Activated effector memory CD4-positive, alpha-beta T cell treated with anti-CD3 and anti-CD28 coated beads, Interleukin-2, amount 50 U/mL, for 16 hours (primary cell): ENCODE results near the gene KLHL29.

Experiments
- DNase-seq: peaks from one replicate; pipeline ENCODE4 v3.0.0-alpha.2; 2020

The KLHL29 gene

DNA sequence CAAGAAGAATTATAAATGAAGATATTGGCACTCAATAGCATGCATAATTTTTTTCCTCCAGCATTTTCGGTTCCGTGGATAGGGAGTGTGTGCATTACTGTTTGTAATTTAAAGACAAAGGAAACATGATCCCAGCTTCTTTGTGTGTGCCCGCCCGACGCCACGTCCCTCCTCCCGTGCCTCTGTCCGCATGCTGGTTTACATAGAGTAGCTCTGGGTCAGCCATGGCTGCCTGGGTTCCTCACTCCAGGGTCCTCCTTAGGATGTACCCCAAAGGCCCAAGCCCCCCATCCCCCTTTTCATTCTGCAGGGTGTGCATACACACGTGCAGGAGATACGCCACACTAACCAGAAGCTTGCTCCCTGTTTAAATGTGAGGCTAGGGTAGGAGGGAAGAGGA is 214.7 kb downstream of the KLHL29 start:
- DNase-seq = no peak

DNA sequence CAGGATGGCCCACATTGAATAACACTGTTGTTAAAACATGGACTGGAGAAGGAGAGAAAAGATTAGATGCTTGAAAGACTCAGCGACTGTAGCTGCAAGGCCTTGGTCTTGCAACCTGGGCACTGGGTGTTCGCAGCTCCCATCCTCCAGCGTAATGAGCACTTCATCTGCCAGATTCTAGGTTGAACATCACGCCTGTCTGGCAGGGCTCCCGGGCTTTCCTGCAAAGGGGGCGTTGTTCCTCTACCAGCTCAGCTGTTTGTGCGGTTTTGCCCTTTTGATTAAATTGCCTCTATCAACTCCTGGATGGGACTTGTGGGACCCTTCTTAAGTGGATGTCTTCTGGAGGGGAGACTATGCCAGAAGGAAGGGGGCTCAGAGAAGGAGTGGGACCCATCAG is 215.4 kb downstream of the KLHL29 start:
- no peak for DNase-seq

DNA sequence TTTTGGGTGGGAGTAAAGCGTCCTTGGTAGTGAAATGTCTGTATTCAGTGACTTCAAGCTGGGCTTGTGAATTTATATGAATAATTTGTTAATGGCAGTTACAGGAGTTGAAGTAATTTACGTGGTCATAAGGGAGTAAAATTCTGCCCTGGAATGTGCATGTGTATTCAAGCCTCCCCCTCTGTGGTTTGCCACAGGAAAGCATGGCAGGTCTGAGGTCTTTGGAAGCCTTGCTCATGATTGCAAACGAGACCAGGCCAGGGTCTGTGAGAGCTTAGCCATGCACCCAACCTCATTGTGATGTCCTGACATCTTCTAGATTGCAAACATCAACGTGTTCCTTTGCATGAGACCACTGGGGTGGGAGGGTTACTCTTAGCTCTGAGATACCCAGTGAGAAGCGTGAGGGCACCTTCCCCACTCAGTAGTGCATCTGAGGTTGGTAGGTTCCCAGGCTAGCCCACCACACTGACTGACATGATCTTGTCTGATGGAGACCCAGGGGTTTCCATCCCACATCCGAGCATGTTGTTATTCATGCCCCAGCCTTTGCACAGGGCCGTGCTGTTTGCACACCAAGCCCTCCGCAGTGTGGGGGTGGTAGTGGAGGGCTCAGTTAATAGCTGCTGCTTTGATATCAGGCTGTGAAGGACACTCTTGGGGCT is 216.5 kb downstream of the KLHL29 start:
- no peak for DNase-seq

DNA sequence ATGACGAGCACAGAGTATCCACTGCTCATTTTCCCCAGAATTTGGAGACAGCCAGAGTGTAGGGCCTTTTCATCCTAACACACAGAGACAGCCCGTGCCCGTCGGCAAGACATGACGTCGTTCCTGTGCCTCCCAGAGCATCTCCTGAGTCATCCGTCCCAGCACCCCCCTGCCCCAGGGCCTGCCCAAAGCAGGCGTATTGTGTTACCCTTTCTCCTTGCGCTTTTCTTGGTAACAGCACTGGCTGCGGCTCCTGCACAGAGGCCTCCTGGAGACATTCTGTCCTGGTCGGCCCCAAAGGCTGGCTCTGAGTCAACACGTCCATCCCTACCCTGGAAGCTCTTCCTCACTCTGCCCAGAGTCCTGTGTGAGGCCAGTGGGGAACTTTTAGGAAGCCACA is 217.1 kb downstream of the KLHL29 start:
- no peak for DNase-seq

DNA sequence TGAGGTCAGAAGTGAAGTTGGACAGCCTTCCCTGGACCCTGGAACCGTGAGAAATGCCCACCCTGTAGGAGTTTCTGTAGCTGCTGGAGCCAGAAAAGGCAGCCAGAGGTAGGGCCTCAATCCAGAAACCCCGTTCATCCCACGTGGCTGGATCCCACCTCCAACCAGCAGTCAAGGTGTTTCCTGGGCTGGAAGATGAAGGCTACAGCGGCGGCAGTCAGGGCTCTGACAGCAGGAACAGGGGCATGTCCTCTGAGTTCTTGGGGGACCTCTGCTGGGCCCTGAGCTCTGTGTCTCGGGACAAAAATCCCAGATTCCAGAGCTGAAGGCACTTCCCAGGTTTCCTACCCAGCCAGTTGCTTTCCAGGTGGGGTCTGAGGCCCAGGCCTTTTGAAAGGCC is 218.2 kb downstream of the KLHL29 start:
- DNase-seq = no peak

DNA sequence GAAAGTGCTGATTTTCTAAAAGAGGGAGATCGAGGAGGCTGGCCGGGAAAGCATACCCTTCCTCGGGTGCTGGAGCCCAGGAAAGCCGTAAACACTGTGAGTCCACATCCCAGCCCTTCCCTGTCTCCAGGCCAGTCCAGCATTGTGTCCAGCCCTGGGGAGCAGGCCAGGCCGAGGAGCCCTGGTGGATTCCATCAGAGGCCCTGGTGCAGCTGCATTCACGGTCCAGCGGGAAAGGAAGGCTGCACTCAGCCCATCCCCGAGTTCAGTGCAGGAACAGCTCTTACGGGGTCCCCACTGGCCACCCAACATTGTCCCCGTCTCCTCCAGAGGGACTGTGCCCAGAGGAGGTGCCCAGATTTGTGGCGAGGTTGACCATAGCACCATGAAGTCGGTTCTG is 218.6 kb downstream of the KLHL29 start:
- DNase-seq = no peak

- no peak for DNase-seq
These were observed 219.8 kb downstream of the KLHL29 start for GRCh38 chr2:23604731-23605130.

- no peak for DNase-seq
These were observed 220.3 kb downstream of the KLHL29 start for GRCh38 chr2:23605236-23605635.

GRCh38 chr2:23606196-23606595 is 221.2 kb downstream of the KLHL29 start:
- no peak for DNase-seq

DNA sequence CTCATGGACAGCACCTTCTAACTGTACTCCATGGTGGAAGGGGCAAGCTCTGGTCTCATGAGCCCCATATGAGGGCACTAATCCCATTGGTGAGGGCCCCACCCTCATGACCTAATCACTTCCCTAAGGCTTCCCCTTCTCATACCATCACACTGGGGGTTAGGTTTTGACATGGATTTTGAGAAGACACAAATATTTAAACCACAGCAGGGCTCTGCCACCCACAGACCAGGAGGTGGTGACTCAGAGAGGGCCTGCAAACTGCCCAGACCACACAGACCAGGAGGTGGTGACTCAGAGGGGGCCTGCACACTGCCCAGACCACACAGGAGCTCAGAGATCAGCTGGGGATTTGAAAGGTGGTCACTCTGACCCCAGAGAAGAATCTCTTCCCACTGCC is 222.0 kb downstream of the KLHL29 start:
- no peak for DNase-seq

GRCh38 chr2:23607925-23608324 is 222.9 kb downstream of the KLHL29 start:
- no peak for DNase-seq

GRCh38 chr2:23609254-23609653 is 224.3 kb downstream of the KLHL29 start:
- no peak for DNase-seq

- no peak for DNase-seq
These were observed 226.9 kb downstream of the KLHL29 start for GRCh38 chr2:23611839-23612238.

DNA sequence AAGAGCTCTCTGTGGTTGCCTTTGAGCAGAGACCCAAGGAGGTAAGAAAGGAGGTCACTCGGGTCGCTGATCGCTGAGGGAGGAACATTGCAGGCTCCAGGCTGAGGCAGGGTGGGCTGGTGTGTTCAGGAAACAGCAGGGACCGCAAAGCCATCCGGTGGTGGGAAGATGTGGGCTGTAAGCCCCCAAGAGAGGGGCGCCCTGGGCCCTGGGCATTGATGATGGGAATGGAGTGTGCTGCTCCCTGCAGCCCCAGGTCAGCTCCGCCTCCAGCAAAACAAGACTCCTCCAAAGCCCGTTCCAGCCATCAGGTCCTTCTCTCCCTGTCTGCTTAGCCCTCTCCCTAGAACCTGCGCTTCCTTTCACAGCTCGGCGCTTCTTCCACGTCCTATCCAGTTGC is 229.7 kb downstream of the KLHL29 start:
- no peak for DNase-seq

DNA sequence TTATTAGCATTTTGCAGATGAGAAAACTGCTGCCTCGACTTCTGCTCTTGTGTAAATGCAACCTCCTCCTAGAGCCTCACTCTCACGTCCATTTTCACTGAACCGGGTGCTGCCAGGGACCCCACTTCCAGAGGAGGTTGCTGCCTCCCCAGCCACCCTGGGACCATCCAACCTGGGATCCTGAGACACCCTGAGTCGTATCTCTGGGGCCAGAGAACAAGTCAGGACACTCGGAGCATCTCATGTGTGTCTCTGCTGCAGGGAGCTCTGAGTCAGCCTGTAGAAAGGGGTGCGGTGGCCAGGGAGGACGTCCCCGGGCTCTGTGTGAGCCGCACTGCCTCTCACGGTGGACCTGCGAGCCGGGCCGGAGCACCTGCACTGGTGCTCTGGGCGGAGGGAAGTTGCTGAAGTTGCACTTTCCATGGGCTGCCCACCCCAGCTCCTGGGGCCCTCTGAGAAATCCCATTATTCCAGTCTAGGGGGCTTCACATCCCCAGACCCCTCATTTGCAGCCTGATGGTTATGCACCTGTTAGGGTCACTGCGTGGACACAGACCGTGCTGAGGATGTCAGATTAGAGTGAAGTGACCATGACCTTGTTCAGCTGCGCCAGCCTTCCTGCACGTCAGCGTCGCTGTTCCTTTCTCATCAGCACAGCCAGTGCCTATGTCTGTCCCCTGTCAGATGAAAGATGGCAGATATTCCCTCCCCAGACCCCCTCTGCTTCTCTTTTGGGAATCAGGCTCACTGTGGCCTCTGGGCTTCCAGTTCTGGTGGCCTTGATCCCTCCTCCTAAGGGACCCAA is 230.4 kb downstream of the KLHL29 start:
- DNase-seq = no peak

DNA sequence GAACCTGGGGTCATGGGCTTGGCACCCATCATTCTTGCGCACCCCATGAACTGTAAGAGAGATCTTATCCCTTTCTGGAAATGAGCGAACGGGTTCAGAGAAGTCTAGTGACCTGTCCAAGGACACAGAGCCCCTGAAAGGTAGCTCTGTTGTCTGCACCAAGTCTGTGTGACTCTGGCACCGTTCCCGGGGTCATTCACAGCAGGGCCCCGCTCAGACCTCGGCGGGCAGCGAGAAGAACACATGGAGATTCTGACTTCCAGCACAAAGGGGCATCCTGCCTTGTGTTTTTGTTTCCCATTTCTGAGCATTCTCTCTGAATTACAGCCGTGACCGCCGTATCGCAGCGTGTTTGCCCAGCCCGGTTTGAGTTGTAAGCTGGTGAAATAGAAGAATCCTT is 231.7 kb downstream of the KLHL29 start:
- no peak for DNase-seq

GRCh38 chr2:23617167-23617810 is 232.3 kb downstream of the KLHL29 start:
- no peak for DNase-seq

- no peak for DNase-seq
These were observed 232.8 kb downstream of the KLHL29 start for GRCh38 chr2:23617811-23618215.

- no peak for DNase-seq
These were observed 233.3 kb downstream of the KLHL29 start for GRCh38 chr2:23618265-23618664.

DNA sequence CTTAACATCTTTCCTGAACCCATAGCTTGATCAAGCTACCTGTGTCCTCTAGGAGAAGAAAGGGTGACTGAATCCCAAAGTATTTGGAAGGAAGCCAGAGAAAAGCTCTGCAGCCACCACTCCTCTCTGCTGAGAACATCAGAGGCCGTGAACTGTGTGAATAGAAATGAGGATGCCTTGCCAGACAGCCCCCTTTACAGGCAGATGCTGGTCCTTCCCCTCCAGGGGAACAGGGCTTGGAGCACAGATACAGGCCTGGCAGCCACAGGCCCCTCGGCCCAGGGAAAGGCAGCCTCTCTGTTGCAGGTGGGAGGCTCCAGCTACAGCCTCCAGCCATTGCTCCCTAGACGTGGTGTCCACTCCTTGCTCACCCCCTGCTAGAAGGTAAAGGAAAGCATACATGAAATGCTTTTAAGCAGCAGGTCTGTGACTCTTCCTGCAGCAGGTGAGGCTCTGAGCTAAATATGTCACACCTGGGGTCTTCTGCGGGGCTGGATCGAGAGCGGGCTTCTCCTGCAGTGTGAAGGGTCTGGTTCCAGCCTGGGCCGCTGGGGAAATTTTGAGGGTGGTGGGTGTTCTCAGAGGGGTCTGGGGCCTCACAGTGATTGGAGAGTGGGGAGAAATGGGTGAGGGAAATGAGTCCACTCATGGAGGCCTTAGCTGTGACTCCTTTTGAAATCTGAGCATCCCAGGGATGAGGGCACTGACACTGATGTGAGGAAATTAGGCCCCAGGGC is 234.0 kb downstream of the KLHL29 start:
- no peak for DNase-seq

DNA sequence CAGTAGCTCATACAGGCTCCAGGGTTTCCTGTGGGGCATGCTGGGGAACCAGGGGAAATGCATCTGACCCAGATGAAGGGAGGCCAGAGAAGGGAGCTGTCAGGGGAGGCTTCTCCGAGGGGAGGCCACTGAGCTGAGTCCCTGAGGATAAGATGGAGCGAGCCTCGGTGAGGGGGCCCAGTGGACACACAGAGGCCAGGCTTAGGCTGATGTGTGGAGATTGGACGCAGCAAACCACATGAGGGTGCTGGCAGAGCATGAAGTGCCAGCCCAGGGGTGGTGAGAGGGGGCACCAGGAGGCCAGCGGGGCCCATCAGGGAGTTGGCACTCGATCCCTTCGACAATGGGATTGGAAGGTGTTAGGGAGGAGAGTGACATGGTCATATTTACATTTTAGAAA is 235.0 kb downstream of the KLHL29 start:
- DNase-seq = no peak

DNA sequence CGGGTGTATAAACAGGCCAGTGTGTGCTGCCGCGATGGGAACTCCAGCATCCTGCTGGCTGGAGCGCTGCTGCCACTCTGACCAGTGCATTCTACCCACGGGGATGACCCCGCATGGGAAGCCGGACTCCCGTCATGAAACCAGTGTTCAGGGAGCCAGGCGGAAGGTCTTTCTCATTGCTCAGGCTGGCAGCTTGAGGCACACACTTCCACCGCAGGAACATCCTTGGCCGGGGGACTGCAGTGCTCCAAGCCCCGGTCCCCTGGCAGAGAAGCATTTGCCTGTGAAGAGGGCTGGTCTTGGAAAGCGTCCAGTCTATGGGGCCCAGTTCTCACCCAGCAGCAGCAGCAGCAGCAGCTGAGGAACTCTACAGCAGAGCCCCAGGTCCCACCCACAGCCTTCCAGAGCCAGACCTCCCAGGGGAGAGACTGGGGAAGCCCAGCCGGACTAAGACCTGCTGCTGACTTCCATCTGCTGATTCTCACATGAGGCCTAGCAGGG is 235.9 kb downstream of the KLHL29 start:
- DNase-seq = no peak

DNA sequence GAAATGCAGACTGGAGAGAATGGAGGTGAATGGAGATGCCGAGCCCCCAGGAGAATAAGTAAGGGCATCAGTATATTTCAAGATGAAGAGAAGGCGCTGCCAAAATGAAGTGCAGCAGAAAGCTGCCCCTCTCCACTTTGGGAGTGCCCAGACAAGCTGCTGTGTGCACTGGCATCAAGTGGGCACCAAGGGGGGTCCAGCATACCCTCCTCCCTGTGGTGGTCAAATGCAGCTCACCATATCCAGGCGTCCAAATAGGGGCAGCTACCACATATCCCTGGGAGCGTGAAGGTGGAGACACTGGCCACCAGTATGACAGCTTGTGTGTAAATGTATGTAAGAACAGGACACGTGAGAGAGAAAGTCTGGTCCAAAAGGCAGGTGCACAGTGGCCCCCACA is 236.6 kb downstream of the KLHL29 start:
- no peak for DNase-seq
